ENCODE data around the gene PSMB7. TPM values are rescaled to one million over a fixed set of nuclear protein-coding genes. Genes with fewer than 3 reads are reported as not detected.

The PSMB7 gene
- total and polyA plus RNA-seq, 9 donors = 146 to 222 (median 191) TPM

- Histone ChIP-seq H3K27ac (ENCODE audit: low read length) (no peak overlapping the region), H3K27me3 (ENCODE audit: control insufficient read depth, insufficient read depth, low read length) (peaks cover 48% of the 10 kb centered on the region), H3K36me3 (ENCODE audit: control insufficient read depth, insufficient read depth, low read length) (no peaks in the 10 kb centered on the region), H3K9me3 (replicated peaks; ENCODE audit: control insufficient read depth, low read depth, low read length) (no peaks in the 10 kb centered on the region), H3K4me1 (ENCODE audit: control insufficient read depth, insufficient read depth, low read length) (peaks cover 8% of the 10 kb centered on the region), H3K4me3 (ENCODE audit: low read length) (no peak overlapping the region)
- DNase-seq = no peak
- 69% methylated on average over 10 of the region's 14 CpGs for WGBS (ENCODE audit: insufficient coverage)
Measured at GRCh38 chr9:124454791-124455443, 39.7 kb upstream of the PSMB7 start.

GRCh38 chr9:124454296-124454695 is 39.1 kb upstream of the PSMB7 start:
- no peak overlapping the region for H3K4me3 ChIP-seq (ENCODE audit: low read length)
- WGBS (ENCODE audit: insufficient coverage) = 86% methylated on average over 9 of the region's 9 CpGs
- no peak overlapping the region for H3K27ac ChIP-seq (ENCODE audit: low read length)
- DNase-seq = no peak
- H3K4me1 ChIP-seq (ENCODE audit: control insufficient read depth, insufficient read depth, low read length) = peaks cover 8% of the 10 kb centered on the region
- H3K9me3 ChIP-seq (replicated peaks; ENCODE audit: control insufficient read depth, low read depth, low read length) = no peaks in the 10 kb centered on the region
- peaks cover 53% of the 10 kb centered on the region for H3K27me3 ChIP-seq (ENCODE audit: control insufficient read depth, insufficient read depth, low read length)
- no peaks in the 10 kb centered on the region for H3K36me3 ChIP-seq (ENCODE audit: control insufficient read depth, insufficient read depth, low read length)

GRCh38 chr9:124453586-124454191 is 38.4 kb upstream of the PSMB7 start:
- H3K4me1 ChIP-seq (ENCODE audit: control insufficient read depth, insufficient read depth, low read length) = peaks cover 8% of the 10 kb centered on the region
- no peaks in the 10 kb centered on the region for H3K9me3 ChIP-seq (replicated peaks; ENCODE audit: control insufficient read depth, low read depth, low read length)
- no peak overlapping the region for H3K4me3 ChIP-seq (ENCODE audit: low read length)
- DNase-seq = no peak
- 19% methylated on average over 28 of the region's 35 CpGs for whole genome bisulfite sequencing (ENCODE audit: insufficient coverage)
- H3K36me3 ChIP-seq (ENCODE audit: control insufficient read depth, insufficient read depth, low read length) = no peaks in the 10 kb centered on the region
- peaks cover 57% of the 10 kb centered on the region for H3K27me3 ChIP-seq (ENCODE audit: control insufficient read depth, insufficient read depth, low read length)
- no peak overlapping the region for H3K27ac ChIP-seq (ENCODE audit: low read length)

GRCh38 chr9:124452841-124453585 is 37.8 kb upstream of the PSMB7 start:
- no peak overlapping the region for H3K4me3 ChIP-seq (ENCODE audit: low read length)

GRCh38 chr9:124452326-124452725 is 37.1 kb upstream of the PSMB7 start:
- H3K9me3 ChIP-seq (replicated peaks; ENCODE audit: control insufficient read depth, low read depth, low read length) = no peaks in the 10 kb centered on the region
- no peaks in the 10 kb centered on the region for H3K36me3 ChIP-seq (ENCODE audit: control insufficient read depth, insufficient read depth, low read length)
- H3K4me1 ChIP-seq (ENCODE audit: control insufficient read depth, insufficient read depth, low read length) = peaks cover 8% of the 10 kb centered on the region
- peaks cover 56% of the 10 kb centered on the region for H3K27me3 ChIP-seq (ENCODE audit: control insufficient read depth, insufficient read depth, low read length)
- WGBS (ENCODE audit: insufficient coverage) = 84% methylated on average over 14 of the region's 19 CpGs
- H3K27ac ChIP-seq (ENCODE audit: low read length) = no peak overlapping the region
- DNase-seq = no peak
- no peak overlapping the region for H3K4me3 ChIP-seq (ENCODE audit: low read length)

More at GRCh38 chr9:124452841-124453585, 37.8 kb upstream of the PSMB7 start:
- 26% methylated on average over 81 of the region's 85 CpGs for WGBS (ENCODE audit: insufficient coverage)
- Histone ChIP-seq H3K4me1 (ENCODE audit: control insufficient read depth, insufficient read depth, low read length) (peaks cover 8% of the 10 kb centered on the region), H3K36me3 (ENCODE audit: control insufficient read depth, insufficient read depth, low read length) (no peaks in the 10 kb centered on the region), H3K9me3 (replicated peaks; ENCODE audit: control insufficient read depth, low read depth, low read length) (no peaks in the 10 kb centered on the region), H3K27me3 (ENCODE audit: control insufficient read depth, insufficient read depth, low read length) (peaks cover 56% of the 10 kb centered on the region), H3K27ac (ENCODE audit: low read length) (no peak overlapping the region)
- DNase-seq = no peak

GRCh38 chr9:124450931-124451661 is 35.9 kb upstream of the PSMB7 start:
- peaks cover 8% of the 10 kb centered on the region for H3K4me1 ChIP-seq (ENCODE audit: control insufficient read depth, insufficient read depth, low read length)

GRCh38 chr9:124450241-124450924 is 35.1 kb upstream of the PSMB7 start, which contains the start of gene ADGRD2:
Gene ADGRD2 (plus strand): TSS chr9:124450451. CDS start chr9:124451667, 1,216 bp downstream.
- peak within 1 kb of the TSS; percentile 5 for H3K4me3 ChIP-seq (ENCODE audit: low read length)
- peaks cover 57% of the 10 kb centered on the region for H3K27me3 ChIP-seq (ENCODE audit: control insufficient read depth, insufficient read depth, low read length)
- DNase-seq = peak; percentile 38
- H3K4me1 ChIP-seq (ENCODE audit: control insufficient read depth, insufficient read depth, low read length) = peaks cover 8% of the 10 kb centered on the region
- H3K27ac ChIP-seq (ENCODE audit: low read length) = no peak within 1 kb of the TSS
- no peaks in the 10 kb centered on the region for H3K36me3 ChIP-seq (ENCODE audit: control insufficient read depth, insufficient read depth, low read length)
- under 1% methylated on average over 39 of the region's 41 CpGs for whole genome bisulfite sequencing (ENCODE audit: insufficient coverage)
- H3K9me3 ChIP-seq (replicated peaks; ENCODE audit: control insufficient read depth, low read depth, low read length) = no peaks in the 10 kb centered on the region

More at GRCh38 chr9:124450931-124451661, 35.9 kb upstream of the PSMB7 start:
- Histone ChIP-seq H3K36me3 (ENCODE audit: control insufficient read depth, insufficient read depth, low read length) (no peaks in the 10 kb centered on the region), H3K27me3 (ENCODE audit: control insufficient read depth, insufficient read depth, low read length) (peaks cover 57% of the 10 kb centered on the region), H3K4me3 (ENCODE audit: low read length) (no peak overlapping the region), H3K27ac (ENCODE audit: low read length) (no peak overlapping the region), H3K9me3 (replicated peaks; ENCODE audit: control insufficient read depth, low read depth, low read length) (no peaks in the 10 kb centered on the region)
- no peak for DNase-seq
- 38% methylated on average over 19 of the region's 19 CpGs for WGBS (ENCODE audit: insufficient coverage)

GRCh38 chr9:124449381-124450151 is 34.3 kb upstream of the PSMB7 start:
- H3K9me3 ChIP-seq (replicated peaks; ENCODE audit: control insufficient read depth, low read depth, low read length) = no peaks in the 10 kb centered on the region
- WGBS (ENCODE audit: insufficient coverage) = 84% methylated on average over 6 of the region's 13 CpGs
- peaks cover 53% of the 10 kb centered on the region for H3K27me3 ChIP-seq (ENCODE audit: control insufficient read depth, insufficient read depth, low read length)
- no peak for DNase-seq
- no peak overlapping the region for H3K4me3 ChIP-seq (ENCODE audit: low read length)
- H3K36me3 ChIP-seq (ENCODE audit: control insufficient read depth, insufficient read depth, low read length) = no peaks in the 10 kb centered on the region
- H3K4me1 ChIP-seq (ENCODE audit: control insufficient read depth, insufficient read depth, low read length) = peaks cover 8% of the 10 kb centered on the region
- H3K27ac ChIP-seq (ENCODE audit: low read length) = no peak overlapping the region

- peaks cover 8% of the 10 kb centered on the region for H3K4me1 ChIP-seq (ENCODE audit: control insufficient read depth, insufficient read depth, low read length)
- no peak for DNase-seq
- peaks cover 42% of the 10 kb centered on the region for H3K27me3 ChIP-seq (ENCODE audit: control insufficient read depth, insufficient read depth, low read length)
- no peaks in the 10 kb centered on the region for H3K9me3 ChIP-seq (replicated peaks; ENCODE audit: control insufficient read depth, low read depth, low read length)
- WGBS (ENCODE audit: insufficient coverage) = 83% methylated on average over 4 of the region's 7 CpGs
- no peak overlapping the region for H3K27ac ChIP-seq (ENCODE audit: low read length)
- H3K4me3 ChIP-seq (ENCODE audit: low read length) = no peak overlapping the region
- H3K36me3 ChIP-seq (ENCODE audit: control insufficient read depth, insufficient read depth, low read length) = no peaks in the 10 kb centered on the region
Measured at GRCh38 chr9:124448019-124448418, 32.8 kb upstream of the PSMB7 start.
